ENCODE data around the gene ELMO1.

GRCh38 chr7:36810032-36810431 is 638.6 kb downstream of the ELMO1 start:
- no peak for TF ChIP-seq CTCF (IDR thresholded peaks at IDR 0.05)
- no peak for TF ChIP-seq POLR2A (IDR thresholded peaks at IDR 0.05)

Measured in lower leg skin (tissue), 3 donors.